Transverse colon (tissue), 4 donors: ENCODE data around the gene SCN1A.

Experiments
- POLR2A ChIP-seq: fragments of 450-650 bp; IDR thresholded peaks from one replicate; pipeline ENCODE4 v1.6.1; 2016; ENCODE audit warnings: antibody characterized with exemption, mild to moderate bottlenecking, moderate library complexity
- POLR2AphosphoS5 ChIP-seq, 3 donors: sonication (generic); formaldehyde crosslinking; IDR thresholded peaks; one replicate each; pipeline ENCODE4 v1.6.1; 2016; ENCODE audit warnings: antibody characterized with exemption in 3 of 3
- TF ChIP-seq, protein P1 (sequence below), 5 experiments: fragments of 200-600 bp in 3 of 5; fragments of 450-650 bp in 2 of 5; sonication (generic) in 3 of 5; IDR thresholded peaks; 1 replicate in 2 of 5; 2 replicates in 3 of 5; pipeline ENCODE4 v1.5.1; 2016 to 2017; ENCODE audit warnings: antibody characterized with exemption in 5 of 5, inconsistent platforms in 3 of 5, mild to moderate bottlenecking in 2 of 5, moderate library complexity in 1 of 5

DNA sequence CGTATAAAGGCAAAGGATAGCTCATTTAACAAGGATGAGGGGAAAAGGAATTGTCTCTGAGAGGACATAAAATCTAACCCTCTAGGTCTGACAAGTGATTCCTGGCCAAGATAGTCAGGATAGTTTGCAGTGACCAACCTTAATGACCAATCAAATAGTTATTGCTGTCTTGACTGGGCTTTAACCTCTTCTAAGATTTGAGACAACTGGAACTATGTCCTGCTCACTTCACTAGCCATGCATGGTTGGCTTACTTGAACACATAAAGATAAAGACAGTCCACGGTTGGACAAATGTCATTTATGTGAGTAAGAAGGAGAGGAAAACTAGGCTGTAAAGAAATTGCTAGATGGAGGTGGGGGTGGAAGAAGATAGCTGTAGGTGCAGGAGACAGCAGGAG is 53.8 kb downstream of the SCN1A start:
- TF ChIP-seq POLR2A (no peak), POLR2AphosphoS5 (IDR thresholded peaks at IDR 0.05) (no peak)
- TF ChIP-seq, protein P1, sequence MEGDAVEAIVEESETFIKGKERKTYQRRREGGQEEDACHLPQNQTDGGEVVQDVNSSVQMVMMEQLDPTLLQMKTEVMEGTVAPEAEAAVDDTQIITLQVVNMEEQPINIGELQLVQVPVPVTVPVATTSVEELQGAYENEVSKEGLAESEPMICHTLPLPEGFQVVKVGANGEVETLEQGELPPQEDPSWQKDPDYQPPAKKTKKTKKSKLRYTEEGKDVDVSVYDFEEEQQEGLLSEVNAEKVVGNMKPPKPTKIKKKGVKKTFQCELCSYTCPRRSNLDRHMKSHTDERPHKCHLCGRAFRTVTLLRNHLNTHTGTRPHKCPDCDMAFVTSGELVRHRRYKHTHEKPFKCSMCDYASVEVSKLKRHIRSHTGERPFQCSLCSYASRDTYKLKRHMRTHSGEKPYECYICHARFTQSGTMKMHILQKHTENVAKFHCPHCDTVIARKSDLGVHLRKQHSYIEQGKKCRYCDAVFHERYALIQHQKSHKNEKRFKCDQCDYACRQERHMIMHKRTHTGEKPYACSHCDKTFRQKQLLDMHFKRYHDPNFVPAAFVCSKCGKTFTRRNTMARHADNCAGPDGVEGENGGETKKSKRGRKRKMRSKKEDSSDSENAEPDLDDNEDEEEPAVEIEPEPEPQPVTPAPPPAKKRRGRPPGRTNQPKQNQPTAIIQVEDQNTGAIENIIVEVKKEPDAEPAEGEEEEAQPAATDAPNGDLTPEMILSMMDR (IDR thresholded peaks at IDR 0.05): no peak
